HuH-7 (cell line): ENCODE data around the gene GATA2.
A peak's percentile ranks its signal among the peaks of the same experiment; 100 is the strongest.

Experiments used
- DNase-seq: peaks from one replicate; pipeline ENCODE4 v3.0.0; 2011; ENCODE audit warnings: low spot score

GATA2 gene

DNA sequence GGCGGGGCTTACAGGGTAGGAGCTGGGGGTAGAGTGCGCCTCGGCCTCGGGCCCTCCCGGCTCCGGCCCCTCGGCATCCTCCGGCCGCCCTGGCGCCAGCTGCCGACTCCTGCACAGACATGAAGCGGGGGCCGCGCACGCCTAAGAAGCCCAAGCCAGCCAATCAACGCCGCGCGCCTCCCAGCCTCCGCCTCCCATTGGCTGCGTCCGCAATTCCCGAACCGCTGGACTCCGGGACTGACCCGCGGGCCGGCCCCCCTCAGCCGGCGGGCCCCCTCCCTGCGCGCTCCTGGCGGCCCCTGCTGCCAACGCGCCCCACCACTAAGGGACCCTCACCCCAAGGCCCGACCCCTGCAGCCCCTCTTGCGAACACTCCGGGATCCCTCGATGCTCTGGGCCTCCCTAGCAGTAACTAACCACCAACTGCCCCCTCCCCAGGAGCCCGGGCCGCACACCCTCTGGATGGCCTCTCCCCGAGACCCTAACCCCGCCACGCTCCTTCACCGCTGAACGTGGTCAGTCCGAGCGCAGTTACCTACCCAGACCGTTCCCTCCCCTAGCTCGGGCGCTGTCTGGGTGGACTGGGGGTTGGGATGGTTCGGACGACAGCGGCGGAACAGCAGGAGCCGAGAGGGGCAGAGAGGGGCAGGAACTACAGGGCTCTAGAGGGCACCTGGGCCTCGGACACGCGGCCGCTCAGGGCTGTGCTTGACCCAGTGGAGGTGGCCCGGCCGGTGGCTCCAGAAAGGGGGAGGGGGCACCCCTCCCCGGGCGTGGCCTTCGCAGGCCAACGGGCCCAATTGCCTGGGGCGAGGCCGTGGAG lies 5.0 kb downstream of the GATA2 start:
- peak; percentile 100 for DNase-seq

DNA sequence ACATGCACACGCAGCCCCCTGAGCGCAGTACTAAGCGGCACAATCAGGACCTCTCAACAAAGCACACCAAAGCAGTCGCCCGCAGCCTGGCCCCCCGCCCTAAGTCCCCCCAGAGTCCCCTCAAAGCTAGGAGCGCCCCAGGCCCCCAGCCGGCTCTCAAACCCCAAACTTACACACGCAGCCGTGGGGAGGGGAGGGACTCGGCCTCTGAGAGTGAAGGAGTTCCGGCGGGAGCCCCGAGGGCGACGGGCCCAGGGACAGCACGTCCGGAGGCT lies 5.5 kb downstream of the GATA2 start:
- no peak for DNase-seq

DNA sequence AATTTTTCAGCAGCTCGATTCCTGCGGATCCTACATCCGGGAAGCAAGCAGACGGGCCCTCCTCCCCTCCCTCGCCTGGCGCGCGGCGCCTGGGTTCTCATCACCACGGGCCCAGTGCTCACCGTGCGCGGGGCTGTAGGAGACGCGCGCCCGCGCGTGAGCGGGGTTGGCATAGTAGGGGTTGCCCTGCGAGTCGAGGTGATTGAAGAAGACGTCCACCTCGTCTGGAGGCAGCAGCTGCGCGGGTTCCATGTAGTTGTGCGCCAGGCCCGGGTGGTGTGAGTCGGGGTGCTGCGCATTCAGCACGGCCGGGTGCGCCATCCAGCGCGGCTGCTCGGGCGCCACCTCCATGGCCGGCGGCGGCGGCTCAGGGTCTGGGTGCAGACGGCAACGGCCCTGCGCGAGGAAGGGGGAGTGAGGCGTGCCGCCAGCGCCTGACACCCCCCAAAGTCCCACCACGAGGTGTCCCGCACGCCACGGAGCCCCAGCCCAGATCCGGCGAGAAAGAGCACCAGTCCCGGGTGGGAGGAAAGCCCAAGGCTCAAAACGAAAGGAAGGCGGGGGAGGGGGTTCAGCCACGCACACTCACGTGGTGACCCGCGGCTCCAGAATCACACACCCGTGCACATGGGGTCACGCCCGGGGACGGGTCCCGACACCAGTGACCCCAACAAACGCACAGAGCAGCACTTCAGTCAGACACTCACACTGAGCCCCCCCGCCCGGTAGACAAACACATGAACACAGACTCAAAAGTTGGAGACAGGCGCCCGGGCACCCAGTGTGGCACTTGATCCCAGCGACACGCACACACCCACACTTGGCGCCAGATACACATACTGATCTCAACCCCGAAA lies 6.1 kb downstream of the GATA2 start:
- no peak for DNase-seq

DNA sequence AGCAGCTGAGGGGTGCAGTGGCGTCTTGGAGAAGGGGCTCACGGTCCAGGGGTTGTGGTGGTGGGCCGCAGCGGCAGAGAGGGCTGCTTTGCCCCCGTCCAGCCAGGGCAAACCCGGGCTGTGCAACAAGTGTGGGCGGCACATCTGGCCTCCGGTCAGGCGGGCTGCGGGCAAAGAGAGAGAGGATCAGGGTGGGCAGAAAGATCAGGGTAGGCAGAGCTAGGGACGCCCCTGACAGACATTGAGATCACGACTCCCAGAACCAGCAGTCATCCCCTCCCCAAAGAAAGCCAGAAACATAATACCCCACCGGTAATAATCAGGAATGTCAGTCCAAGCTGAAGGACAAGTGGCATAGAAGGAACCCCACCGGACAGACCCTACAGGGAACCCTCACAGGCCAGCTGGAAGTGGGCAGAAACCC lies 6.8 kb downstream of the GATA2 start:
- no peak for DNase-seq

DNA sequence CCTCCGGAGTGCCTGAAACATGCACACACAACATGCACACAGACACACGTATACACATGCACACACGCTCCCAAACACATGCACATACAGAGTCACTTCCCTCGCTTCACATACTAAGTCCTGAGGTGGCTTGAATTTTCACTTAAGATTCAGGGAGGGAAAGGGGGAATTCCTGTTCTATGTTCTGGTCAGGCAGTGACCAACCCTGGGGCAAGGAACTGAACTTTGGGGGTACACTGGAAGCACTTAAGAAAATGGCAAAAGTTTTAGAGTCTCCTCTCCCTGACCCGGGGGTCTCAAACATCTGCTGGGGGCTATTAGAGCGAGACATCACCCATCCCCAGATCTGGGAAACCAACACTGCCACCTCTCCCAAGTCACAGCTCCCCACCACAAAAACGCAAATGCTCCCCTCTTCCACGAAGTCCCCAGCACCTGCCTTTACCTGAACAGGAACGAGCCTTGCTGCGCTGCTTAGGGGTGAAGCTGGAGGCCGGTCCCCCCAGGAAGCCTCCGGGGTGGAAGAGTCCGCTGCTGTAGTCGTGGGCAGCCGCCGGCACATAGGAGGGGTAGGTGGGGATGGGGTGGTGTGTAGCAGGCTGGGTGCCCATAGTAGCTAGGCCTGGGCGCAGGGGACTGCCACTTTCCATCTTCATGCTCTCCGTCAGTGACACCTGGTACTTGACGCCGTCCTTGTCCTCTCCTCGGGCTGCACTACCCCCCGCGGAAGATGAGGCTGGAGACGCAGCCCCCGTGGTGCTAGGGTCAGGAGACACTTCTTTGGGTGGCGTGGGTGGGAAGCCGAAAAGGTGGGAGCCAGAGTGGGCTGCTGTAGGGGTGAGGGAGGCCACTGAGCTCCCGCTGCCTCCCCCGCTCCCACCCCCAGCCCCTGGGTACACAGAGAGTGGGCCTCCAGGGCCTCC lies 7.5 kb downstream of the GATA2 start:
- DNase-seq, result no peak

DNA sequence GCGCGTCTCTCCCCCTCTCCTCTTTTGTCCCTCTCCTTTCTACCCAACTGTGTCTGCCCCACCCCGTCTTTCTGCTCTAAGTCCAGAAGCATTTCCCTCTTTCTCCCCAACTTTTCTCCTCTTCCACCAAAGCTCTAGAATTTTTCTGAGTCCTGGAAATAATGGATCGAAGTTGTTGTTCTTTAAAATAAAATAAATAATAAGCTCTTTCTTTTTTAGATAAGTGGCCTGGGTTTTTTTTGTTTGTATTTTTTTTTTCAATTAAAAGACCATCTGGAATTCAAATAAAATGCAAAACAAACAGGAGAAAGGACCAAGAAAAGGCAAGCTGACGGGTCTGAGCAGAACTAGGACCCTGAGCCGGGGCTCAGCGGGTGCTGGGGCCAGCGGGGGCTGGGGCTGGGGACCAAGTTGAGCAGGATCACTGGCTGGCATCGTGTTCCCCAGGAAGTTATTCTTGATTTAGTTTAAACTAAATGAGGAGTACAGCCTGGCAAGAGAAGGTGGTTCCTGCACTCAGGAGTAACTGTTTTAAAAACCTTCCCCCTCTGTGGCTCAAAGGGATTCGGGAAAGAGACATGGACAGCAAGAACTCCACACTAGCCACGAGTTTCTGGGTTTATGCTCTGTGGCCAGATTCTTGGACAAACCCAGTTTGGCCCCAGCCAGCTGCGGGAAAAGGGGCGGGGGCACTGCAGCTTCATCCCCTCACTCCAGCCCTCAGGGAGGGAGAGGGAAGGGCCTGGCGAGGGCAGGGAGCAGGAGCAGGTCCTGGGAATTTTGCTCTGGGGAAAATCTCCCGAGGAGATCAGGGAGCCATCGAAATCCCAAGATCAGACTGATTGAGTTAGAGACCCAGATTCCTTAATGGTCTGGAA lies 8.4 kb downstream of the GATA2 start:
- DNase-seq, result no peak

DNA sequence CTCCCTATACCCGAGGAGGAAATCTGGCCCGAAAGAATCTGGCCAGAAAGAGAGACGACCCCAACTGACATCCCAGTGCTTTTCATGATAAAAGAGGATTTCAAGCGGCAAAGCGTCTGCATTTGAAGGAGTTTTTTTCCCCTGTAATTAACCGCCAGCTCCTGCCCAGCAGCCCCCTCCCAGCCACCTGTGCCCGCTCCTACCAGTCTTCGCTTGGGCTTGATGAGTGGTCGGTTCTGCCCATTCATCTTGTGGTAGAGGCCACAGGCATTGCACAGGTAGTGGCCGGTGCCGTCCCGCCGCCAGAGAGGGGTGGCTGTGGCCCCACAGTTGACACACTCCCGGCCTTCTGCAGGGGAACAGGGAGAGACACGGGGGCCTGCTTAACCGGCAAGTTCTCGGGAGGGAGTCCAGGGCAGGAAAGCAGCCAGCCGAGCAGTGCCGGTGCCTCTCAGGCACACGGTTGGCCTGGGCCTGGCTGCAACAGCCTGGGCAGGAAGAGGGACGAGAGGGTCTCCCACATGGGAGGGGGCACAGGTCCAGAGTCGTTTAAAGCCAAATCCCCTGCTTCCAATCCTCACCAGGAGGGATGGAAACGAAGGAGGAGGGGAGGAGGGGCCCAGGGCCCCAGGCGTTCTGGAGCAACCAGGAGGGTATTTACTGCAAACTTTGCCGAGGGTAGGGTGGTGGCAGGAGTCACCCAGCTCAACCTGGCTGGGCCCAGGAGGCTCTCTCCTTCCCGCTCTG lies 9.2 kb downstream of the GATA2 start:
- no peak for DNase-seq

DNA sequence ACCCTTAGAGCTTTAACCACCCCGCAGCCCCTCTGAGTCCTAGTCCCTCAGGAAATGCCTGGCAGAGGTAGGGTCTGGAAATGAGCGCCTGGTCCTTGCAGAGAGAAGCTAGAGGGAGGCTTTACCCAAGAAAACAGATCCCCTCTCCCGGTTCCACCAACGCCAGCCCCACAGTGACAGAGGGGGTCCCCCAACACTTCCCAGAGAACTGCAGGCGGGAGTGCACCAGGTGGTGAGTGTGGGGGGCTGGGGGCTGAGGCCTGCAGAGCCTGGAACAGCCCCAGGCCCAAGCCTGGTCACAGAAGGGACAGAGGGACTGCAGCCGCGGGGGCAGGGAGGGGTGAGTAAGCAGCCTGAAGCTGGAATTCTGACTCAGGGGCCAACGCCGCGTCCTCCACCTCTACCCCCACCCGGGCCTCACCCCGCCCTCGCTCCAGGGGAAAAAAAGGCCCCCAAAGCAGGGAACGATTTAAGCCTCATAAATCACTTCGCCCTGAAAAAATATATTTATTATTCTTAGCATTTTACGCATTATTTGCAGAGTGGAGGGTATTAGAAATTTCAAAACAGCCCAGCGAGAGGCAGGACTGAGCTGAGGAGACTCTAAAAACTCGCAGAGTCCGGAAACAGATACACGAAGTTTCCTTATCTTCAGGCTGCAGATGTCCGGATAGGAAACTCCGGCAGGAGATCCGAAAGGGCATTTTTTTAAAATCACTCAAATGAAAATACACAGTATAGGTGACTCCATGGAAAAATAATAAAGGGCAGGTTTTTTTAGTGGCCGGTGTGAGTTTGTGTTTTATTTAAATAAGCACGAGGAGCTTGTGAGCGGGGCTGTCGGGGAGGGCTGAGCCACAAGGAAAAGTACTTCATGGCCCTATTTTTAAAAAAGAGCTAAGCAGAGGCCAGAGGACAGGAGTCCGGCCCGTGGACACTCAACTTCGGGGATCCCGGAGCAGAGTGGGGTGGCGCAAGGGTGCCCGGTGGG lies 10.0 kb downstream of the GATA2 start:
- no peak for DNase-seq

- no peak for DNase-seq
Observed at GRCh38 chr3:128482175-128482574, 10.8 kb downstream of the GATA2 start.

GRCh38 chr3:128481438-128481942 lies 11.5 kb downstream of the GATA2 start:
- no peak for DNase-seq

DNA sequence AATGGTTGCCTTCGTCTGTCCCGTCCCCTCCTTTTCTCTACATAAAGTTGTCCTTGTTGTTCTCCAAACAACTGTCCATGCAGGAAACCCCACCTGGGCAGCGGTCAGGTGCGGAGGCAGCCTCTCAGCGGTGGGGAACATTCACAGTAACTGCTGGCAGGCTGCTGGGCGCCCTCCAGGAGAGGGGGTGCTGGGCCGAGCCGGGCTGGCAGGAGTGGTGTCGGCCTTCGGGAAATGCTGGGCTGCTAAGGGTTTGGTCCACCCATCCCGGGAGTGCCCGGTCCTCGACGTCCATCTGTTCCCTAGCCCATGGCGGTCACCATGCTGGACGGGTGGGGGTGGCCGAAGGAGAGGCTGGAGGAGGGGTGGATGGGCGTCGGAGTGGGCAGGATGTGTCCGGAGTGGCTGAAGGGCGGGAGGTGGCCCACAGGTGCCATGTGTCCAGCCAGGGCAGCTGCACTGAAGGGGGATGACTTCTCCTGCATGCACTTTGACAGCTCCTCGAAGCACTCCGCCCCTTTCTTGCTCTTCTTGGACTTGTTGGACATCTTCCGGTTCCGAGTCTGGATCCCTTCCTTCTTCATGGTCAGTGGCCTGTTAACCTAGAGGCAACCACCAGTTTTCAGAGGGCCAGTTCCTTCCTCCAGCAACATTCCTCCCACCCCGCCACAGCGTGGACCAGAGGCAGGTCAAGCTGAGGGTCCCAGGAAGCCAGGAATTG lies 12.1 kb downstream of the GATA2 start:
- DNase-seq, result no peak

DNA sequence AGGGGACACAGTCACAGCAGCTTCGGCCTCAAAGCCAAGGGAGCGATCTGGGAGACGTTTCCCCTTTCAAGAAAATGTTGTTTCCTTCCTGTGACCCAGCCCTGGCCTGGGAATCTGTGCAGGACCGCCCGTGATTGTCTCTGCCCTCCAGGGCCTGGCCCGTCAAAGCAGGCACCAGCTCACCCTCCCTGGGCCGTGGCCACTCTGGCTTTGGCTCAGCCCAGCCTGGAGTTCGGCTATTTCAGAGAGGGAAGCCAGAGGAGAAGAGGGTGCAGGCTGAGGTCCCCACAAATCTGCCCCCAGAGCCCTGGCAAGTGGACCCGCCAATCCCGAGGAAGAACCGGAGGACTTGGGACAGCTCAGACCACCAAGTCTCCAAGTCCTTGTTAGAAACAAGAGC lies 12.7 kb downstream of the GATA2 start:
- DNase-seq, result no peak

DNA sequence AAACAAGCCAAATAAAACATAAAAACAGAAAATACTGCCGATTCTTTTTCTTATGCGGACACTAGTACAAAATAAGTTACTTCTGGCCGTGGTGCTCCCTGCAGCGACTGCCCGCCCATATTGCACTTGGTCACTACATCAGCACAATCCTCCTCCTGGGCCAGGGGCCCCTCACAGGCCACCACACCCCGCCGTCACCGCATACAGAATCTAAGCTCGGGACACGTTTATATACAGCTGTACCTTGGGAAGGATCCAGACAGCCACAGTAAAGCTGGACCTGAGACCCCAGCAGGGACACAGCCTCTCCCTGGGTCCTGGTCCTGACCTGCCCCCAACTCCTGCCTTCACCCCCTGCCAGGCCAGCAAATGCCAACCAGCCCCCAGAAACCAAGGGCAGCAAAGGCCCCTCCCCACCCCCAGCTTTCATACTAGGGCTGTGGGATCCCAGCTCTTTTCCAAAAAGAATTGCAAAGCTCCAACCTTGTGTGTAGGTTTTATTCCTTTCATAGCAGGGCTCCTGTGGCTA lies 13.4 kb downstream of the GATA2 start:
- DNase-seq, result no peak

DNA sequence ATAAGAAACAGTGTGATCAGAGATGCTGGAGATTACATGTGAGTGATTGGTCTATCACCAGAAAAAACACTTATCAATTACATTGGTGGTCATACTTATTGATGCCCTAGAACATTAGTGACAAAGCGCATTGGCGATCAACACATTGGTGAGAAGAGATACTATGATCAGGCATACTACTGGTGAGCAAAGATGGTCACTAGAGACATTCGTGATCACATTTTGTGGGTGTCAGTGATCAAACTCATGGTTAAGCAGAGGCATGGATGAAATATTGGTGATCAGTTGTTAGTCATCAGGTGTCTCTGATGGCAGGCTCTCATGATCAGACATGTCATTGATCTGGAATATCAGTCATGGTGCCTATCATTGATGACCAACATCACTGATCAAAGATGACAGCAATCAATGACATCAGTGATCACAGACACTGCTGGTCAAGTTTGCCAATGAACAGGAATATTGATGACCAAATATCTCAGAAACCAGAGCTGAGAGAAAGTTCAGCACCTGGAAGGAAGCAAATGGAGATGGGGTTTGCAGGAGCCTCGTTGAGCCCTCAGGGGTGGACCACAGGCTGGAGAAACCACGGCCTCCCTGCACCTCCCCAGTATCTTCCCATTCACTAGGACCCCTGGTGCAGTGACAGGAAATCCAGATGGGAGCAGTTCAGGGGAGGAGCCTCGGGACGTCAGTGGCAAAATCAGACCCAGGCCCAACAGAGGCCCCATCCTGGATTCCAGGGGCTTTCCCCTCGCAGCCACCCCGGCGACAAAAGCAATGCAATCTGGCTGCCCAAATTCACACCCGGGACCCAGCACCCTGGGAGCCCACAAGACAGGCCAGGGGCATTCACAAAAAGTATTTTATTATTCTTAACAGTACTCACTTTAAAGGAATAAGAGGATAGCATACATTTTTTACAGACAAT lies 14.2 kb downstream of the GATA2 start:
- no peak for DNase-seq

DNA sequence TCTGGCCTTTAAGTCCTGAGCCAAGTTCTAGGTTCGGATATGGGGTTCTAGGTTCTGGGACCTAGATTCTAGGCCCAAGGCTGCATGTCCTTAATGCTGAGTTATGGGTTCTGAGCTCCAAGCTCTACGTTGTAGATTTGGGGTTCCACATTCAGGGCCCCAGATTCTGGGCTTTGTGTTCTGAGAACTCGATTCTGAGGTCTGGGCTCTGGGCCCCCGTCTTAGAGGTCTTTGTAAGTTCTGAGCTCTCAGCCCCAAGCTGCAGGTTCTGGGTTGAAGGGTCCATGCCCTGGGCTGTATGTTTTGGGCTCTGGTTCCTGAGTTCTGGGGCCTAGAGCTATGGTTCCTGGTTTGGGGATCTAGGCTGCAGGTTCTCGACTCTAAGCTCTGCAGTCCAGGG lies 16.3 kb downstream of the GATA2 start:
- DNase-seq, result no peak

- DNase-seq, result no peak
Observed at GRCh38 chr3:128475355-128475754, 17.6 kb downstream of the GATA2 start.

DNA sequence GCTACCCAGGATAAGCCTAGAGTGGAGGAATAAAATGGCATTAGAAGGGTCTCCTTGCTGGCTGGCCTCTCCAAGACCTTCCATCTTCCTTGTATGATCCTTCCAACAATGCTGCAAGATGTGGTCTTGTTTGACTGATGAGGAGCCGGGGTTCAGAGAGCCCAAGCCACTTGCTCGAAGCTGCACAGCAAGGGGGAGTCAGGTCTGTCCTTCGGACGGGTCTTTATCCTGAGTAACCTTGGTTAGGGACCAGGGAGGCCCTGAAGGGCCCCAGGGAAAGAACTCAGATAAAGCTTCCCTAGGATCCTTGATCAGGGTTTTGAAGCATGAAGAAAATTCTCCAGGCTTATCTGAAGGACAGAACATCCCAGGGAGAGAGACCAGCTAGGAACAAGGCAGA lies 19.3 kb downstream of the GATA2 start:
- no peak for DNase-seq
